IPS-15b (cell line): Measurements from ENCODE around the gene HNRNPR.

Experiments used
- H3K27me3 ChIP-seq: one replicate; pipeline ENCODE4 v1.6.1; 2013; ENCODE audit warnings: low read length; ENCODE audit not compliant: control insufficient read depth, insufficient read depth
- H3K36me3 ChIP-seq: one replicate; pipeline ENCODE4 v1.6.1; 2013; ENCODE audit warnings: low read length; ENCODE audit not compliant: control insufficient read depth, insufficient read depth
- H3K4me1 ChIP-seq: one replicate; pipeline ENCODE4 v1.6.1; 2013; ENCODE audit warnings: mild to moderate bottlenecking, low read length; ENCODE audit not compliant: control insufficient read depth, insufficient read depth
- H3K4me3 ChIP-seq: one replicate; pipeline ENCODE4 v1.5.1; 2013; ENCODE audit warnings: low read depth, low read length
- H3K9ac ChIP-seq: one replicate; pipeline ENCODE4 v1.6.1; 2013; ENCODE audit warnings: low read depth, mild to moderate bottlenecking, low read length
- H3K9me3 ChIP-seq: one replicate; pipeline ENCODE4 v1.6.1; 2013; ENCODE audit warnings: mild to moderate bottlenecking, low read length; ENCODE audit not compliant: control insufficient read depth, insufficient read depth

HNRNPR gene

DNA sequence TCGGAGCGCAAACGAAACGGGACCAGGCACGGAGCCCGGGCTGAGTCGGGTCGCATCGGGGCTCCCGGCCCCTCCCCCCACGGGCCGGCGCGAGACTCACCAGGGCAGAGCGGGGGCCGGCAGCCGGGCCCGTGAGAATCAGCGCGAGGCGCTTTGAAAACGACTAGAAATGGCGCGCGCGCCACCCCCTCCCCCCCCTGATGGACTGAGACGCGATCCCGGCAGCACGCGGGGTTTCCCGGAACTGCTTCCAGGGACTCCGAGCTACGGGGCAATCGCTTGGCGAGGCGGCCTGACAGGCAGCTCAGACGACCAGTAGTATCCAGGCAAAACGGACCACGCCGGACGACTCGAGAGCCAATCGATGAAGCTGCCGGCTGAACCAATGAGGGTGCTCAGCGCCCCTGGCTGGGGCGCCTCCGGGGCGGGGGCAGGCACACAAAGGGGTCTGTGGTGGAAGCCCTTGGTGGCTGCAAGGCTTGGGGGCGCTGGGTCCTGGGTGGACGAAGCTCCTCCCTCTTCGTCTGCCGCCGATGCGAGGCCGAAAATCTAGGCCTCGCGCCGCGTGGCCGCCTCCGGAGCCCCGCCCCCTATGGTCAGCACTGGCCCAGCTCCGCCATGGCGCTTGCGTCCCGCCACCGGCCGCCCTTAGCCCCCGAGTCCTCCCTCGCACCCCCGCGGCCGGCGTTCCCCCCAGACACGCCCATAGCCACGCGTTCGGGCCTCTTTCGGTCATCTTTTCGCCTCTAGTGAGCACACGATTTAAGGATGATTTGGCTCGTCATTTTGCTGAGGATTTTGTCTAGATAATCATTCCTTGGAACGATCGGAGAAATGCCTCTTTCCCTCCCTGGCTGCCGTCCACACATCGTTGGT, at the start of gene HNRNPR:
HNRNPR (minus strand) TSS at position 174 of the 876 bp plus-strand sequence. CDS start 3,276 bp downstream, outside the sequence.
- peaks cover 7% of the 10 kb centered on the region for H3K4me1 ChIP-seq
- peak within 1 kb of the TSS; percentile 63 for H3K9ac ChIP-seq
- H3K27me3 ChIP-seq, result peaks cover 35% of the 10 kb centered on the region
- no peaks in the 10 kb centered on the region for H3K9me3 ChIP-seq
- H3K36me3 ChIP-seq, result no peaks in the 10 kb centered on the region
- peak within 1 kb of the TSS; percentile 82 for H3K4me3 ChIP-seq

GRCh38 chr1:23393706-23394105, 49.6 kb upstream of the HNRNPR start:
- H3K27me3 ChIP-seq, result peaks cover 92% of the 10 kb centered on the region
- H3K36me3 ChIP-seq, result no peaks in the 10 kb centered on the region
- H3K9me3 ChIP-seq, result no peaks in the 10 kb centered on the region
- no peak overlapping the region for H3K9ac ChIP-seq
- H3K4me1 ChIP-seq, result peaks cover 8% of the 10 kb centered on the region
- no peak overlapping the region for H3K4me3 ChIP-seq

DNA sequence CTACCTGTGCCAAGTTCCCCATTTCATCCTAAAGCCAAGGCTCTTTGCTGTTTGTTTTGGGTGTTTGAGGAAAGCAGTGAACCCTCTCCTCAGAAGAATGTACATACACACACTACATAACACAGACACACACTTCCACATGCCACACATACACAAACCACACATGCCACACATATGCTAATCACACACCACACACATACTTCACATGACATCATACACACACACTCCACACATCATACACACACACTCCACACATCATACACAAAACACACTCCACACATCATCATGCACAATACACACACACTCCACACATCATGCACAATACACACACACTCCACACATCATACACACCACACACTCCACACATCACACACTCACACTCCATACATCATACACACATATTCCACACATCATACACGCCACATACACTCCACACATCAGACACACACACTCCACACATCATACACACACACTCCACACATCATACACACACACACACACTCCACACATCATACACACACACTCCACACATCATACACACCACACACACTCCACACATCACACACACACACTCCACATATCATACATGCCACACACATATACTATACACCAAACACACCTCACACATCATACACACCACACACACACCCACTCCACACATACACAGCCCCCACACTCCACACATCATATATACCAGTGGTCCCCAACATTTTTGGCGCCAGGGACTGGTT, 48.2 kb upstream of the HNRNPR start:
- peaks cover 90% of the 10 kb centered on the region for H3K27me3 ChIP-seq
- H3K9me3 ChIP-seq, result no peaks in the 10 kb centered on the region
- no peak overlapping the region for H3K4me3 ChIP-seq

DNA sequence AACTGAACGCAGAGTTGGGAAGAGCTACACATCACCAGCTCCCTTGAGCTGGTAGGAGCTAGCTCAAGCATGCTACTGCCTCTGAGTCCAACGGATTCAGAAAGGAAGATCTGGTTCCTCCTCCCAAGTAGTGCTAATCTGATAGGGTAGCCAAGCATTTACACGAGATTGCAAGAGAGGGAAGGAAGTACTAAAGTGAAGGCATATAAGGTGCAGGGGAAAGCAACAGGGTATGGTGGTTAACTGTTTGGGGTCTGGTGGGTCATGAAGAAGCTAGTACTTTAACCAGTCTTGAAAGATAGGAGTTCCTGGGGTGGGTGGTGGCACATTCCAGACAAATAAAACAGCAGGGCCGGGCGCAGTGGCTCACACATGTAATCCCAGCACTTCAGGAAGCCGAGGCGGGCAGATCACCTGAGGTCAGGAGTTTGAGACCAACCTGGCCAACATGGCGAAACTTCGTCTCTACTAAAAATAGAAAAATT, 45.8 kb upstream of the HNRNPR start:
- Histone ChIP-seq H3K27me3 (peaks cover 88% of the 10 kb centered on the region), H3K9ac (no peak overlapping the region), H3K9me3 (no peaks in the 10 kb centered on the region), H3K4me1 (peaks cover 6% of the 10 kb centered on the region), H3K36me3 (no peaks in the 10 kb centered on the region), H3K4me3 (no peak overlapping the region)

More for the DNA sequence above, 48.2 kb upstream of the HNRNPR start:
- peaks cover 8% of the 10 kb centered on the region for H3K4me1 ChIP-seq
- H3K36me3 ChIP-seq, result no peaks in the 10 kb centered on the region
- H3K9ac ChIP-seq, result no peak overlapping the region

DNA sequence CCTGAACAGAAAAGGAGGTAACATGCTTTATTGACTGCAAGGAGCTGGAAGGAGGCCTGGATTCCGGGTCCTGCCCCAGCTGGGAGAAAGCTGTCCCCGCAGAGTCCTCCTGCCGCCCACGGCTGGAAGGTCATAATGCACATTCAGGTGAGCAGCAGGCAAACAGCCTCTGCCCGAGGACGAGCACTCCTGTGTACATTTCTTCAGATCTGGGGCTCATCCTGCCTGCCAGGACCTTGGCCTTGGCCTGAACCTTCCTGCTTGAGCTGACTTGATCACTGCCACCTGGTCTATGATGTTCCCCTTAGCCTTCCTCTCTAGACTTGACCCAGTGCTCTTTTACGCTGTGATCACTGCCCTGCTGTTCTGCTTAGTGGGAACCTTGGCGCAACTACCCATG, 43.4 kb upstream of the HNRNPR start:
- Histone ChIP-seq H3K4me1 (no peaks in the 10 kb centered on the region), H3K9me3 (no peaks in the 10 kb centered on the region), H3K27me3 (peaks cover 83% of the 10 kb centered on the region), H3K4me3 (no peak overlapping the region), H3K9ac (no peak overlapping the region), H3K36me3 (no peaks in the 10 kb centered on the region)

- Histone ChIP-seq H3K9me3 (no peaks in the 10 kb centered on the region), H3K4me3 (no peak overlapping the region), H3K4me1 (no peaks in the 10 kb centered on the region), H3K9ac (no peak overlapping the region), H3K27me3 (peaks cover 86% of the 10 kb centered on the region), H3K36me3 (no peaks in the 10 kb centered on the region)
Observed at GRCh38 chr1:23385119-23385621, 41.1 kb upstream of the HNRNPR start.

- Histone ChIP-seq H3K4me3 (no peak overlapping the region), H3K9me3 (no peaks in the 10 kb centered on the region), H3K36me3 (no peaks in the 10 kb centered on the region), H3K4me1 (no peaks in the 10 kb centered on the region), H3K27me3 (peaks cover 83% of the 10 kb centered on the region), H3K9ac (no peak overlapping the region)
Observed at GRCh38 chr1:23384312-23385058, 40.4 kb upstream of the HNRNPR start.

DNA sequence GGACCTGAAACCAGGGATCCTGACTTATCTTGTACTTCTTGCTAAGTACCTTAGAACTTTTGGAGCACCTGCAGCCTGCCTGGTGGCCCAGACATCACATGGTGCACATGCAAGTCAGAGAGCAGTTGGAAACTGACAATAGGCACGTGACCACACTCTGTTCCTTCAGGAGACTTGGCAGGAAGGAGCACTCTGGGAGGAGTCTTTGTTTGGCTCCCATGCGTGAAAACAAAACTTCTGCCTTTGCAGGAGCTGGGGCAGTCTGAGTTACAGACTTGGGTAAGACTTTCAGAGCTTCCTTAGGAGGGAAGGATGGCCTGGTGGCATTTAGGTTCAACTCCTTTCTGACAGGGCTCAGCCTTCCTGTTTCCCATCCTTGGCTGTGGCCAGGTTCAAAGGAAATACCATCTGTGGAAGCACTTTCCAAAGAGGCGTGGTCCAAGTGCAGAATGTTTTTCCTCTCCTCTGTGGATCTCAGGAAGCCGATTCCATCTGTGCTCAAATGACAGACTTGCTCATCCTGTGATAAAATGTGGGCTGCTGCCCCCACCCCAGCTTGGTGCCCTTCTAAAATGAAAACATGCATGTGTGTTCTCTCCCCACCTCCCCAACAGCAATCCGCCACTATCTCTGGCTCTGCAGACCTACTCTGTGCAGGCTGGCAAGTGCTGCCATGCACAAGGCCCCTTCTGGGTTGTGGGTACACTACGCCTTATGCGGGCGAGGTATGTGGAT, 39.7 kb upstream of the HNRNPR start:
- Histone ChIP-seq H3K4me3 (no peak overlapping the region), H3K9me3 (no peaks in the 10 kb centered on the region), H3K9ac (no peak overlapping the region), H3K4me1 (no peaks in the 10 kb centered on the region), H3K36me3 (no peaks in the 10 kb centered on the region), H3K27me3 (peaks cover 81% of the 10 kb centered on the region)

DNA sequence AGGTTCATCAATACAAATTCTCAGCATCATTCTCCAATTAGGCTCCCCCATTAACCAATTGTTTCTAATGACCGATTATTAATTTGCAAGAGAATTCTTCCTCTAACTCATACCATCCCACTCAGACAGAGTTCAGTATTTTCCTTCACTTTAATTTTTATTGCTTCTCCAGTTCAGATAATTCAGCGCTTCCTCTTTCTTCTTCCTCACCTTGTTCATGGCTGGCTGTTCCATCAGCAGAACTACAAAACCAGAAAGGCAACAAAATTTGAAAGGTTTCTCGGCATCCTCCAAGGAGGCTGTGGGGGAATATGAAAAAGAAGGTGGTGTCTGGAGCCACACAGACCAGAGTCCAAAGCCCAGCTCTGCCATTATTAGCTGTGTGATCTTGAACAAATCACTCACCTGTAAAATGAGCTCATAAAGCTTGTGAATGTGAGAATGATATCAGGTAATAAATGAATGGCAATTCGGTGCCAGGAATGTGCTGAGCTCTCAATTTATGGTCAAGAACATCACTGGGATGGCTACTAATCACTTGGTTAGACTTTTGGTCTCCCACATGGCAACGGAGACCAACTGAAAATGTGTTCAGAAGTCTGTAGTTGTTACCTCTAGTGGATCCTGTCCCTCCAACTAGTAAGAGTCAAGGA, 37.3 kb upstream of the HNRNPR start:
- Histone ChIP-seq H3K4me3 (no peak overlapping the region), H3K9ac (no peak overlapping the region), H3K36me3 (no peaks in the 10 kb centered on the region), H3K9me3 (no peaks in the 10 kb centered on the region), H3K4me1 (no peaks in the 10 kb centered on the region), H3K27me3 (peaks cover 86% of the 10 kb centered on the region)

- Histone ChIP-seq H3K4me1 (no peaks in the 10 kb centered on the region), H3K27me3 (peaks cover 86% of the 10 kb centered on the region), H3K9ac (no peak overlapping the region), H3K9me3 (no peaks in the 10 kb centered on the region), H3K36me3 (no peaks in the 10 kb centered on the region), H3K4me3 (no peak overlapping the region)
Observed at GRCh38 chr1:23380719-23381118, 36.6 kb upstream of the HNRNPR start.
